GM19463 (cell line): ENCODE measurements around the gene PCNT.

ENCODE experiments used
- ATAC-seq: cut with Tn5 transposase; IDR thresholded peaks from one replicate; pipeline ENCODE4 v1.9.1; 2021; ENCODE audit warnings: mild to moderate bottlenecking, moderate library complexity; ENCODE audit not compliant: unreplicated experiment

The PCNT gene

DNA sequence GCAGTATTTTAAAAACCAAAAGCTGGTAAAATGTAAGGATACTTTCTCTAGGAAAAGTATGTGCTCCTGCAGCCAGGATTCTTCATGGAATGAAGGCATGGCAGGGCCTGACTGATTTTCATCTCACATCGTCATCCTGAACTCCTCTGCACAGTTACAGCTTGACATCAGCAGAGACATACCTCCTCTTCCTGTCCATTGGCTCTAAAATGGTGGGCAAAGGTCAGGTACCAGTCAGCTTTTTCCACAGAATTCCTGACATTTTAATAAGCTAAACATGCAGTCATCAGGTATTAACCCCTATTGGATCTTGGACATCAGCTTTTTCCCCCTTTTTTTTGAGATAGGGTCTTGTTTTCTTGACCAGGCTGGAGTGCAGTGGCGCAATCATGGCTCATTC is 5.8 kb downstream of the PCNT start:
- ATAC-seq, result no peak

DNA sequence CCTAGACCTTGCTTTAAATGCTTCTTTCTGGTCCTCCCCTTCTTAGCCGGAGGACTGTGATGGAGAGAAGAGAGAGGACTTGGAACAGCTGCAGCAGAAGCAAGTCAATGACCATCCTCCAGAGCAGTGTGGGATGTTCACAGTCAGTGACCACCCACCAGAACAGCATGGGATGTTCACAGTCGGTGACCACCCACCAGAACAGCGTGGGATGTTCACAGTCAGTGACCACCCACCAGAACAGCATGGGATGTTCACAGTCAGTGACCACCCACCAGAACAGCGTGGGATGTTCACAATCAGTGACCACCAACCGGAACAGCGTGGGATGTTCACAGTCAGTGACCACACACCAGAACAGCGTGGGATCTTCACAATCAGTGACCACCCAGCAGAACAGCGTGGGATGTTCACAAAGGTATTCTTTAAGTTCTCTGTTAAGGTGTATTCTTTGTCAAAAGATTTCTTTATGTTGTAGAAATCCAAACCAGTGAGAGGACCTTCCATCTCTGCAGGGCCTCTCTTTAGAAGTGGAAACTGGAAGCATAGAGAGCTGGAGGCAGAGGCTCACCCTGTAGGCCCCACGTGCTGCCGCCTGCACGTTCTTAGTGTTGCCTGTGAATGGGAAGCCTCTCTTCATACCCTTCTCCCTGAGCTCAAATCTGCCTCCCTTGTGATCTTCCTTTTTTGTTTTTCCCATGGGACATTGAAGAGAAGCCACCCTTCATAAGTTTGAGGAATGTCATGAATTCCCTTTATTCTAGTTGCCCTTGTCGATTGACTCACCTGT is 10.6 kb downstream of the PCNT start:
- ATAC-seq, result no peak

DNA sequence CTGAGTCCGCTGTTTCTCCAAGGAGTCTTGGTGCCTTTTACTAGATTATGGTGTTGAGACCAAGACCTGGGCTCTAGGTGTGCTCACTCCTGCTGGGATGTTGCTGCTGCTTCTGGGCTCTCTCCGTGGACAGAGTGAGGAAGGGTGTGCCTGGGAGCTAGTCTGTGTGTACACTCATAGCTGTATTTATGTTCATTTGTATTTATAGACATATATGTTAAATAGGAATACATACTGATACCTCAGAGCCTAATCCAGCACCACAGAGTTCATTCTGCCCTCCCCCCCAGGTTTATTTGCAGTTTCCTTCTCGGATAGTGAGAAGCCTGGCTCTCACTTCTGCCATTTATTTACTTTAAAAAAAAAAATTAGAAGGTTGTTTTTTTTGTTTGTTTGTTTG is 12.6 kb downstream of the PCNT start:
- ATAC-seq, result no peak

DNA sequence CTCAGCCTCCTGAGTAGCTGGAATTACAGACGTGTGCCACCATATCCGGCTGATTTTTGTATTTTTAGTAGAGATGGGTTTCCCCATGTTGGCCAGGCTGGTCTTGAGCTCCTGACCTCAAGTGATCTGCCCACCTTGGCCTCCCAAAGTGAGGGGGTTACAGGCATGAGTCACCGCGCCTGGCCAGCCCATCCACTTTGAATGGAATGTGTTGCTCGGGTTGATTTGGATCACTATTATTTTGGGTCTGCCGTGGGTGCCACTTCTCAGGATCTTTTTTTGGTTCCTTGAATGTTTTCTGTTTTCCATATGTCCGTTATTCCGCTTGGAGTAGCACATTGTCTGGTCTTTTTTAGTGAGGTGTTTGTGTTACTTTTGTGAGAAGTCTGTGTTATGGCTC is 17.0 kb downstream of the PCNT start:
- ATAC-seq, result no peak

DNA sequence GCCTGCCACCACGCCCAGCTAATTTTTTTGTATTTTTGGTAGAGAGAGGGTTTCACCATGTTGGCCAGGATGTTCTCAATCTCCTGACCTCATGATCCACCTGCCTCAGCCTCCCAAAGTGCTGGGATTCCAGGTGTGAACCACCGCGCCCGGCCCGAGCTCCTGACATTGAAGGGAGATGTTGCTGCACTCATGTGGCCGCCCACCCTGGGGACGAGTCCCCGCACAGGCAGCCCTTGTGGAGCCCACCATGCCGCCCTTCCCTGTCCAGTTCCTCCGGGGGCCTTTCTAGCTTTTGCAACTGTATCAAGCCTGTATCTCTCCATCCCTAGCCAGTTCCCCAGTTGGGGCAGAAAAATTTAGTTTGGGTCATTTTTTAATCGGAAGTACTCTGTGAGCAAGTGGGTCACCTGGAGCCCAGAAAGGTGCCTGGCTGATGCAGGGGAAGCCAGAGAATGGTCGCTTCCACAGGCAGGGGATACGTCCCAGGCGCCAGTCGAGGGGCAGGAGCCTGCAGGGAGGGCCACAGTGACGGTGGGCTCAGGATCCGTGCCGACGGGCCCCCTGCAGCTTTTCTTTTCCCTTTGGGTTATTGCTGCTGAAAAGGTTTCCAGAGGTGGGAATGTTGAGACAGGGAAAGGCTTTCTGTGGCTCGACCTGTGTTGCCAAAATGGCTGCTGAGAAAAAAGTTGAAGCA is 20.4 kb downstream of the PCNT start:
- ATAC-seq, result no peak

DNA sequence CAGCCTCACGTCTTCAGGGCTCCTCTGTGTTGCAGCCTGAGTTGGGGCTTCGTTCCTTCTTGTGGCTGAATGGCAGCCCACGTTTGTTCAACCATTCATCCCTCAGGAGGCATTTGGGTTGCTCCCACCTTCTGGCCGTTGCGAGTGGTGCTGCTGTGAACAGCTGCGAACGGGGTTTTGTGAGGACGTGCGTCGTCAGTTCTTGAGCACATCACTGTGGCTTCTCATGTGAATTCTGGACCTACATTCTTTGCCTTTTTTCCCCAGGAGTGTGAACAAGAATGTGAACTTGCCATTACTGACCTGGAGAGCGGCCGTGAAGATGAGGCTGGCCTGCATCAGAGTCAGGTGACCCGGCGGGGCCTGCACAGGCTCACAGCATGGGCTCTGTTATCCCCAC is 21.9 kb downstream of the PCNT start:
- ATAC-seq, result no peak

DNA sequence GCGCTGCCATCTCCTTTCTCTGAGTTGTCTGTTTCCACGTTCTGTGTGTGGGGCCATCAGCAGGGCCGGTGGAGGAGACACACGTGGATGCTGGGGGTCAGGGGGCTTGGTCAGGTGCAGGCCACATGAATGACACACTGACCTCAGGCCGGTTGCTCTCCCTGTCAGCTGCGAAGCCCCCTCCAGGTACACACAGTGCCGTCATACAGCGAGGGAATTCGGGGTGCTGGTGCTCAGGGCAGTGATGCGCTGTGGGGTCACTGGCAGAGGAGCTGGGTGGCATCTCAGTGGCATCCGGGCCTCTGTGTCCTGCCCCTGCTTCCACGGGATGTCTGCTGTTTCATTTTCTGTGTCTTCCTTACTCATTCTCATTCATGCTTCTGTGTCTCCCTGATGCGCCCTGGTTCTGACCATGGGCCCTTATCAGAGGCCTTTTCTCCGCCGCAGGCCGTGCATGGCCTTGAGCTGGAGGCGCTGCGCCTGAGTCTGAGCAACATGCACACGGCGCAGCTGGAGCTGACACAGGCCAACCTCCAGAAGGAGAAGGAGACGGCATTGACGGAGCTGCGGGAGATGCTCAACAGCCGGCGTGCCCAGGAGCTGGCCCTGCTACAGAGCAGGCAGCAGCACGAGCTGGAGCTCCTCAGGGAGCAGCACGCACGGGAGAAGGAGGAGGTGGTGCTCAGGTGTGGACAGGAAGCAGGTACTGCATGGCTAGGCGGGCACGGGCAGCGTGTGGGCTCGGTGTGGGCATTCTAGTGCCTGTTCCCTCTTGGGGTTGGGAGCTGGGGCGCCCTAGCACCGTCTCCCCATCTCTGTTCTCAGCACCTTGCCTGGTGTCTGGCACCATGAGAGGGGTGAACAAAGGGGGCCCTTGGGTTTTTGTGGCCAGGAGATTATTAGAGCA is 22.6 kb downstream of the PCNT start:
- ATAC-seq, result no peak

DNA sequence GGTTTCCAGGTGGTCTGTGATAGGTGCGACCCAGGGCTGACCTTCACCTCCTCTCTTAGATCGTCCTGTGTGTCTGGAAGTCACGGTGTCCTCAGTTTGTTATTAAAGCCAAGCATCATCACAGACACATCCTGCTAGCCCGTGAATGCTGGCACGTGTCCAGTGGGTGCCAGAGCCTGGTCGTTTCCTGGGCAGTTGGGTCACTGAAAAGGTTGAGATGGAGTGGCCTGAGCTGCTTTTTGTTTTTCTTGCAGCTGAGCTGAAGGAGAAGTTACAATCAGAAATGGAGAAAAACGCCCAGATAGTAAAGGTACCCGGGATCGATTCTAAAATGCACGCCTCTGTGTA is 23.2 kb downstream of the PCNT start:
- ATAC-seq, result no peak

DNA sequence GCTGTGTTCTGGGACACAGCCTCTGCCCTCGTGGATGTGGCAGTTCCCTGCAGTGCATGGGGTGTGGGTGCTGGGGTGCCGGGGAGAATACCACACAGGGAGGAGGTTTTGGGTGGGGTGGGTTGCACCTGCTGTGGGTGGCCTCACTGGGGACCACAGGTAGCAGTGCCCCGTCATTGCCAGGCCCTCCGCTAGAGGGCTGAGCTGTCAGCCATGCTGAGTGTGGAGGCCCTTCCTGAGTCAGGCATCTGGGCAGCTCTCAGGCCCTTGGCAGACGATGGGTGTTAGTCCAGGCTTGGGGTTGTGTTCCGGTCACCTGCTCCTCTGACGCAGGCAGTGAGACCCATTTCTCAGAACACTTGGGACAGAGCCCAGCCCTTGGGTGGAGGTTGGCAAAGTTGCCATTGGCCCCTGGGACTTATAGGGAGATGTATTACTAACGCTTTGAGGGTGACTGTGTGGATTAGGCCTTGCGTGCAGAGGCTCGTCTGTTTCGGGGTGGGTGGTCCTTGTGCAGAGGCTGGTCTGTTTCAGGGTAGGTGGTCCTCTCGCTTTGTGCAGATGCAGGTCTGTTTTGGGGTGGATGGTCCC is 23.9 kb downstream of the PCNT start:
- ATAC-seq, result no peak

DNA sequence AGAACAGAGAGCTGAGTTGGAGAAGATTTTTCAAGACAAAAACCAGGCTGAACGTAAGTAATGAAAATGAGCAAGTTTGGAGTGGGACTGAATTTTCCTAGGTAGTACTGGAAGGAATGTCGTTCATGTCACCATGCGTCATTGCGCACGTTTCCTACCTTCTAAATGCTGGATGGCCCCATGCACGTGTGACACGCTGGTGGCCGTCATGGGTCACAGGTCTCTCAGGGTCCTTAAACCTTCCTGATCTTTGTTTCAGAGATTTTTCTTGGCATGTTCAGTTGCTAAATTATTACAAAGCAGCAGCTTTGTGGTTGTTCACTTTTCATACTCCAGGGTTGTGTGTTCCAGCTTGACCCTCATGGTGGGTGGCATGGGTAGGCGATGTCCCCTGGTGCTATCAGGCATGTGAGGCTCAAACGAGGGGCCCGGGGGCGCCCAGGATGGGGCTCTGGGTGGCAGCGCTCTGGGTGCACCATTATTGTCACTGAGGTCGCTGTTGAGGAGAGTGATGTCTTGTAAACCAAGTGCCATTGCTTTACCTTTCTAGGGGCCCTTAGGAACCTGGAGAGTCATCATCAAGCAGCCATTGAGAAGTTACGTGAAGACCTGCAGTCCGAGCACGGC is 25.3 kb downstream of the PCNT start:
- ATAC-seq, result no peak

DNA sequence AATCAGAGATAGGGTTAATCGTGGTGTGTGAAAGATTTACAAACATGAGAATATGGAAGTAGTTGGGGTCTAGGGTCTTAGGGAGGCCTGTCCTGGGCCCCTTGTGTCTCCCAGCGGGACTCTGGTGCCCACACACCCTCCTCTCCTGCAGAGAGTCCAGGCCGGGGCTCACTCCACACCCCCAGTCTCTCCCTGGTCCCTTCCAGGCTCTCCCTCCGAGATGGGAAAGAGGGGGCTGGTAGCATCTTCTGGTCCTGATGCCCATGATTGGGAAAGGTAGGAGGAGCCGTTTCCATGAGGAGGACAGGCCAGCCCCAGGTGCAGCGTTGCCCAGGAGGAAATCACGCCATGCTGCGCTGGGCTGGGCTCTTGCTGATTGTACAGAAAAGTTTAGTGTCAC is 26.6 kb downstream of the PCNT start:
- ATAC-seq, result no peak

DNA sequence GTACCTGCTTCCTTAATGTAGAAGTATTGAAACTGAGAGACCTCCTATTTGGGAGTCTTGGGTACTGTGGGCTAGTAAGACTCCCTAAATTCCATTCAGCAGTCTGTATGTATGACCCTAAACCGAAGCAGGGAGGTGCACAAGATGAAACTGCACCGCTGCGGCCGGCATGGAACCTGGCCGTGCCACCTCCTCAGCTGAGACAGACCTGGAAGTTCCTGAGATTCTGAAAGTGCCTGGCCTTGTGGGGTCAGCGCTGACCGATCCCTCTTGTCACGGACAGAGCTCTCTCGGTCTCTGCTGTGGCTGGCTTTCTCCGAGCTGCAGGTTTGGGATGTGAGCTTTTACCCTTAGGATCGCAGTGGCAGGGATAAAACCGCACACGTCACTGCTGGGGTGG is 27.0 kb downstream of the PCNT start:
- no peak for ATAC-seq

DNA sequence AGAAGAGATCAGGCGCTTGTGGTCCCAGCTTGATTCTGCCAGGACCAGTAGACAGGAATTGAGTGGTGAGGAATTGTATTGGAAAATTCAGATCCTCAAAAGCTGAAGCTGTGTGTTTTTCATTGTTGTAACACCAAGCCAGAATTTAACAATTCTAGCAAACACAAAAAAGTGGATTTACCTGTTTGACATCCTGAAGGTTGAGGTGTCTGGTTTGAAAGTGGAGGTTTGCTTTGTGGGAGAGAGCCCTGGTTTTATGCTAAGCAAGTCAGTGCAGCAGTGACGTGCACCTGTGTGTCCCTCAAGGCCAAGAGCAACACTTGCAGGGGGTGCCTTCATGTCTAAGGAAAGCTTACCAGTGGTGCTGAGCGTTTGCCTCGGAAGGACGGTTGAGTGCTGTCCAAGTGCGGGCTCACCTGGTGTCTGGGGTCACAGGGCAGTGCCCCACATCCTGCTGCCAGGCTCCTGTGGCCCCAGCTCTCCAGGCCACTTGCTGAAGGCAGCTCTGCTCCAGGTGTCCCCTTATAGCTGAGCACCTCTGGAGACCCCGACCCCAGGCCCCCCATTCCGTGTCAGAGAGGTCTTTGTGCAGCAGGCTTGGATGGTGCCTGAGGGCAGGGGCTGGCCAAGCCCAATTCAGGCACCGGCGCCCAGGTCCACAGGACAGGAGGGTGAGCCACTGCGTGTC is 27.7 kb downstream of the PCNT start:
- ATAC-seq, result no peak

DNA sequence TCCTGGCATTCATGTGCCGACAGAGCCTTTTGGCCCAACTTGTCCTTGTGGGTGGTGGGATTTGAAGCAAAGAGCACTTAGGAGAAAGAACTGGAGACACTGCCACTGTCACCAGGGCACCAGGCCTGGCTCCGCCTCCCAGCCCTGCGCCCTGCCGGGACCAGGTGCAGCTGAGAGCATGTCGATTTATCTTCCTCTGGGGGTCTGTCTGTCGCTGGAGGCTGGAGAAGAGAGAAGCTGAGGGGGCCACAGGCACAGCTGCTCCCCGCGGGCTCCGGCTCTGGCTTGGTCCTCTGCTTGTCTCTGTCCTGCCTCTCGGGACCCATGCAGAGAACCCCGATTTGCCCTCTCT is 28.2 kb downstream of the PCNT start:
- no peak for ATAC-seq

DNA sequence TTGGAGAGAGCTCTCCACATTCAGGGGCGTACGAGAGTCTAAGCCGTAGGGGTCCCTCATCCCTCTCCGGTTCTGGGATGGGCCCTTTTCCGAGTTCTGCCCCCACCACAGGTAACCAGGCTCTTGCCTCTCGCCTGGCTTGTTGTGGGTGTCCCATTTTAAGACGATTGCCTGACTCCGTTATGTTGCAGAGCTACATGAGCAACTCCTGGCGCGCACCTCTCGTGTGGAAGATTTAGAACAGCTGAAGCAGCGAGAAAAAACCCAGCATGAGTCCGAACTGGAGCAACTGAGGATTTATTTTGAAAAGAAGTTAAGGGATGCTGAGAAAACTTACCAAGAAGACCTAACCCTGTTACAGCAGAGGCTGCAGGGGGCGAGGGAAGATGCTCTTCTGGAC is 29.0 kb downstream of the PCNT start:
- ATAC-seq, result no peak

DNA sequence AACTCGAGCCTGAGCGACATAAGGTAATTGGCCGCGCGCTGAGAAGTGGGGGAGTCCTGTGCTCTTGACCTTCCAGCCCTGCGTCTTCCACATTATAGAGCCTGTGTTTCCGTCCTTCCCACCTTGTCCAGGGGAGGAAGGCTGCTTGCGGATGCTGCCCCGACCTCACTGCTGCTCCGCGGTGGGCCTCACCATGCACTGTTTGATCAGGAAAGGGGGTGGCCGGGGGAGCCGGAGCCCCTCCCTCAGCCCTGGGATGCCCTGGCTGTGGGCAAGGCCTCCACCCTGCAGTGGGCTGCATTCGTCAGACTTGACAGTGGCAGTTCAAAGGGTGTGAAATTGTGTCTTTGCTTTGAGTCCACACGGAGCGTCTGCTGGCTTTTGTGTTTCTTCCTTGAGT is 30.1 kb downstream of the PCNT start:
- no peak for ATAC-seq

DNA sequence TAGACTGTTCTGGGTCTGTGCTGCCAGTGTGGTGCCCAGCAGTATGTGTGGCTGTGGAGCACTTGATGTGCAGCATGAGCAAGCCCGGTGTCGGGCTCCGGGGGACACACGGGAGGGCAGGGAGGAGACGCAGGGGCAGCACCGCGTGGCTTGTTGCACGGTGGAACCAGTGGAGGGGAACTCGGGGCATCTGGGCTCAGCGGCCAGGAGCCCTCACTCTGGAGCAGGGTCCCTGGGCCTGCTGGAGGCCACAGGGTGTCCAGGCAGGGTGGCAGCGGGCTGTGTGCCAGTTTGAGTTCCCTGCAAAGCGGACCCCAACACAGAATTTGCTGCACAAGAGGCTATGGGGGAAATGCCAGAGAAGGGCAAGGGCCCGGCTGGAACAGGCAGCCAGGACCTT is 30.6 kb downstream of the PCNT start:
- no peak for ATAC-seq

DNA sequence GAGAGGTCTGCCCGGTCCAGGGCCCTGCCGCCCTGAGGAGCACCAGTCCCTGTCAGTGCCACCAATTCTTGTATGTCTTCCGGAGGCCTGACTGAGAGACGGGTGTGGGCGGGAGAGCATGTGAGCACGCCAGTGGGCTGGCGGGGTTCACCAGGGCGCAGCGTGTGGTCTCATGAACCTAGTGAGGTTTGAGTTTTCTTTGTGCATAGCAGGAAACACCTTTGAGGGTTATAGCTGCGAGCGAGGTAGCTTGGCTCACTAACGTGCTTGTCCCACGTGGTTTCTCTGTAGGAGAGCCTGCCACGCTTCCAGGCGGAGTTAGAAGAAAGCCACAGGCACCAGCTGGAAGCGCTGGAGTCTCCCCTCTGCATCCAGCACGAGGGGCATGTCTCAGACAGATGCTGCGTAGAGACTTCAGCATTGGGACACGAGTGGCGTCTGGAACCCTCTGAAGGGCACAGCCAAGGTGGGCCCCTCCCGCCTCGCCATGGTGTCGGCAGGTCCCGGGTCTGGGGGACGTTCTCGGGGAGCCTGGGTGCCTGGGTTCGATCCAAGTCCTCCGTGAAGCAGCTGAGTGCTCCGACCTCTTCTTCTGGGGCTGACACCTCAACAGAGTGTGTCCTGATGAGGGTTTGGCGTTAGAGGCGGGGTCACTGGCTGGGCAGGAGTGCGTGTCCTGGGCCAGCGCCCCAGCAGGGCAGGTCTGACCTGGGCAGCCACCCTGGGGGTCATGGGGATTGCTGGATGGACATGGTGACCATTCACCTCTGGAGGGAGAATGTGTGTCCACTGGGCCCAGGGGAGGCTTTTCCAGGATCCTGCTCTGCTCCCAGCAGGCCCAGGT is 31.4 kb downstream of the PCNT start:
- ATAC-seq, result no peak

DNA sequence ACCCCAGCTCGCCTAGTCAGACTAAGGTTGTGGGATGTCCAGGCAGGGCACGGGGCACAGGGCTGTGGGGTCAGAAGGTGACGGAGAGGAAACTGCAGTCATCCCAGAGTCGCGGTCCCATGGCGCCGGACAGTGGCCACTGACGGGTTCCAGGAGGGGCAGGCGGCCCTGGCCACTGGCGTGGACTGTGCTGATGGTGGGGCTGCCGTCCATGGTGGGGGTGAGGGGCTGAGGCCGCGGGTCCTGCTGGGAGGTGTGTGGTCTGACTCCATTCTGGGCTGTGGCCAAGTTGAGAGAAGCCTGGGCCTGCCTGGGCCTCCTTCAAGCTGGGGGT is 32.0 kb downstream of the PCNT start:
- no peak for ATAC-seq
